NCI-H2196 treated with DMSO at 0.1 percent for 48 hours (cell line): ENCODE data around the gene USP13.

ENCODE experiments used
- DNase-seq: peaks from one replicate; lab custom pipeline; 2025; ENCODE audit not compliant: unreplicated experiment; lab: John Stamatoyannopoulos, UW

The USP13 gene

GRCh38 chr3:179837374-179837773 is 184.5 kb downstream of the USP13 start:
- DNase-seq: no peak
